Measurements from ENCODE around the gene GJC2.

The GJC2 gene

DNA sequence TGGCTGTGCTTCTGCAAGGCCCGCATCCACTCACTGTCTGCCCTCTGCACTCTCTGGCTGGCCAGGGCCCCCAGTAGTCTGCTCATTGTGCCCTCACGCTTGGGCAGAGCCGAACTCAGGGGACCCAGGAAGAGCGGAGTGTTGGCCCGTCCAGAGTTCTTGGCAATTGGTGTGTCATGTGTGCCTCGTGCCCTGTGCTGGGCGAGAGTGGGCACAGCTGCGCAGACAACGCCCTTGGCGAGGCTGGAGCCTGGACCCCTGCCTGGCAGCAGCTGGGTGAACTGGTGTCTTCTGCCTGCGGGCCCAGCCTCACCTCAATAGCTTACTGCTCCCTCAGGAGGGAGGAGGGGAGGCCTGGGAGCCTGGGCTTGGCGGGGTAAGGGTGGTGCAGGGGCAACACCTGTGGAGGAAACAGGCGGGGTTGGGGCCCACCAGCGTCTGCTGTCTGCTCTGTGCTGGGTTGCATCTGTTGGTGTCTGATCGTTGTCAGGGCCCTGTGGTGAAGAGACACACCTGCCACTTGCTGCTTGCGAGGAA lies 7.5 kb upstream of the GJC2 start:
- Mint-ChIP-seq H3K4me1 (peaks cover 21% of the 10 kb centered on the region), H3K4me3 (peak overlapping the region; percentile 92), H3K27ac (no peak overlapping the region), H3K9me3 (no peaks in the 10 kb centered on the region), H3K36me3 (ENCODE audit: low read depth) (no peaks in the 10 kb centered on the region), H3K27me3 (ENCODE audit: low read depth, poor library complexity) (peaks cover 23% of the 10 kb centered on the region)
- DNase-seq = no peak
- TF ChIP-seq, protein P1, sequence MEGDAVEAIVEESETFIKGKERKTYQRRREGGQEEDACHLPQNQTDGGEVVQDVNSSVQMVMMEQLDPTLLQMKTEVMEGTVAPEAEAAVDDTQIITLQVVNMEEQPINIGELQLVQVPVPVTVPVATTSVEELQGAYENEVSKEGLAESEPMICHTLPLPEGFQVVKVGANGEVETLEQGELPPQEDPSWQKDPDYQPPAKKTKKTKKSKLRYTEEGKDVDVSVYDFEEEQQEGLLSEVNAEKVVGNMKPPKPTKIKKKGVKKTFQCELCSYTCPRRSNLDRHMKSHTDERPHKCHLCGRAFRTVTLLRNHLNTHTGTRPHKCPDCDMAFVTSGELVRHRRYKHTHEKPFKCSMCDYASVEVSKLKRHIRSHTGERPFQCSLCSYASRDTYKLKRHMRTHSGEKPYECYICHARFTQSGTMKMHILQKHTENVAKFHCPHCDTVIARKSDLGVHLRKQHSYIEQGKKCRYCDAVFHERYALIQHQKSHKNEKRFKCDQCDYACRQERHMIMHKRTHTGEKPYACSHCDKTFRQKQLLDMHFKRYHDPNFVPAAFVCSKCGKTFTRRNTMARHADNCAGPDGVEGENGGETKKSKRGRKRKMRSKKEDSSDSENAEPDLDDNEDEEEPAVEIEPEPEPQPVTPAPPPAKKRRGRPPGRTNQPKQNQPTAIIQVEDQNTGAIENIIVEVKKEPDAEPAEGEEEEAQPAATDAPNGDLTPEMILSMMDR (IDR thresholded peaks at IDR 0.05) = no peak

DNA sequence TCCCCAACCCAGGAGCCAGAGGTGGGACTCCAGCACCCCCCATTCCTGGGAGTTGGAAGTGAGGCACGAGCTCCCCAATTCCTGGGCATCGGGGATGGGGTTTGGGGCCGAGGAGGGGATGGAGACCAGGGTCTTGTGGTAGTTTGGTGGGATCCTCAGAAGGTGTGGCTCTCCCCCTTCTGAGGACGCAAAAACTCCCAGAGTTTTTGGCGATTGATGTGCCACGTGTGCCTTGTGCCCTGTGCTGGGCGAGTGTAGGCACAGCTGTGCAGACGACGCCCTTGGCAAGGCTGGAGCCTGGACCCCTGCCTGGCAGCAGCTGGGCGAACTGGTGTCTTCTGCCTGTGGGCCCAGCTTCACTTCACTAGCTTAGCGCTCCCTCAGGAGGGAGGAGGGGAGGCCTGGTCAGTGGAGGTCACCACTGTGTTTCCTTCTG lies 7.0 kb upstream of the GJC2 start:
- peaks cover 18% of the 10 kb centered on the region for H3K27me3 Mint-ChIP-seq (ENCODE audit: low read depth, poor library complexity)
- no peaks in the 10 kb centered on the region for H3K9me3 Mint-ChIP-seq
- TF ChIP-seq, protein P1 (IDR thresholded peaks at IDR 0.05) = no peak
- H3K4me3 Mint-ChIP-seq = no peak overlapping the region
- H3K36me3 Mint-ChIP-seq (ENCODE audit: low read depth) = no peaks in the 10 kb centered on the region
- no peak for DNase-seq
- no peak overlapping the region for H3K27ac Mint-ChIP-seq
- peaks cover 21% of the 10 kb centered on the region for H3K4me1 Mint-ChIP-seq

DNA sequence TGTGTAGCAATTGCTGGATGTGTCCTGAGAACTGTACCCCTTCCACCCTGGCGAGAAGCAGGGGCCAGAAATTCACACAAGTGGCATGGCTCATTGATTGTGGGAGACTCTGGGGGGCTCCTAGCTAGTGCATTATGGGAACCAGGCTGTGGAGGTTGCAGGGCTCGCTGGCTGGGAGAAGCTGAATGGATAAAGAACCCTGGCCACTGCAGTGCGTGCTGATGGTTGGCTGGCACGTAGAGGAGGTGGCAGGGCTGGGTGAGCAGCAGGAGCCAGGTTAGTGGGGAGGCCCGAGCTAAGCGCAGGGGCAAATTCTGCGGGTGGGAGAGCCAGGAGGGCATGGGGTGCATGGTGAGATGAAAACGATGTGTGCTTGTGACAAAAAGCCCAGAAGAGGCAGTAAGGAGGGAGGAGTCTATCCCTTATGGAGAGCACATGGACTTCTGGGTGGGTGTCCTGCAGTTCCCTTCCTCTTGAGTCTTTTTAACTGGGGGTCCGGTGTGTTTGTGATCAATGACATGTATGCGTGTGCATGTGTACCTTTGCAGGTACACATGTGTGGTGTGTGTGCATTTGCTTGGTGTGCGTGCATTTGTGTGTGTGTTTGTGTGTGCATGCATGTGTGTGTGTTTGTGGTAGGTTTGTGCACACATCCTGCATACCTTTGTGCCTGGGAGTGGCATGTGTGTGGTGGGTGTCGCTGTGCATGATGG lies 6.1 kb upstream of the GJC2 start:
- DNase-seq = no peak
- H3K27me3 Mint-ChIP-seq (ENCODE audit: low read depth, poor library complexity) = peaks cover 9% of the 10 kb centered on the region
- no peaks in the 10 kb centered on the region for H3K36me3 Mint-ChIP-seq (ENCODE audit: low read depth)
- peaks cover 21% of the 10 kb centered on the region for H3K4me1 Mint-ChIP-seq
- H3K4me3 Mint-ChIP-seq = peak overlapping the region; percentile 10
- H3K27ac Mint-ChIP-seq = peak overlapping the region; percentile 83
- TF ChIP-seq, protein P1 (IDR thresholded peaks at IDR 0.05) = no peak
- H3K9me3 Mint-ChIP-seq = no peaks in the 10 kb centered on the region

DNA sequence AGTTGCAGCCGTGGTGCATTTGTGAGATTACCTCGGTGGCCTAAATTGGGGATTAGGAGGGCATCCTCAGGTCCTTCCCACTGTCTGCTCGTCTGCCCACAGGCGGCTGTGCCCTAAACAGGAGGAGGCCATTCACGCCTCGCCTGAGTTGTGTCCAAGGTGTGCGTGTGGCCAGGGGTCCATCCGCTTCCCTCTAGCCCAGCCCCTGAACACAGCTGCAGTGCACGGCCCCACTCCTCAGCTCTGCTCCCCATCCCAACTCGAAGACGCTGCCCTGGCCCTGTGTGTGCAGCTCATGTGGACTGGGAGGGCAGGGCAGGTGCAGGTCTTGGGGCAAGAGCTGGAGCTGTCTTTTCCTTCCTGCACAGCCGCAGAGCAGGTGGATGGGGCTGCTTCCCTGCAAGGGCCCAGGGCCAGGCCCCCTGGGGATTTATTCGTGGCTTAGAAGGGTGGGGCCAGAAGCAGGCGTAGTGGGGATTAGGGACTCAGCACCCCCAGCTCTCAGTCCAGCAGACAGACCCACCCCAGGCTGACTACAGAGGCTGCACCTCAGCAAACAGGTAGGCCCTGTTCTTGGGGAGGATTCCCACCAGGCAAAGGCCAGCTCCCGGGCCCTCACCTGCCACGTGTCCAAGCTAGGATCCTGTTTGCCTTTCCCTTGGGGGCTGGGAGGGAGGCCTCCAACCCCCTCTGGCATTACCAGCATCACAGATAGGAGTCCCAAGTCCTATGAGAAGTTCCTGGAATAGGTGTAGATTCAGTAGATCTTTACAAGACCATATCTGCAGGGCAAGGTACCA lies 5.3 kb upstream of the GJC2 start:
- TF ChIP-seq, protein P1 (IDR thresholded peaks at IDR 0.05) = no peak
- Mint-ChIP-seq H3K27me3 (ENCODE audit: low read depth, poor library complexity) (peaks cover 7% of the 10 kb centered on the region), H3K4me3 (peak overlapping the region; percentile 10), H3K27ac (peak overlapping the region; percentile 83), H3K4me1 (peaks cover 21% of the 10 kb centered on the region), H3K9me3 (no peaks in the 10 kb centered on the region), H3K36me3 (ENCODE audit: low read depth) (no peaks in the 10 kb centered on the region)
- no peak for DNase-seq

DNA sequence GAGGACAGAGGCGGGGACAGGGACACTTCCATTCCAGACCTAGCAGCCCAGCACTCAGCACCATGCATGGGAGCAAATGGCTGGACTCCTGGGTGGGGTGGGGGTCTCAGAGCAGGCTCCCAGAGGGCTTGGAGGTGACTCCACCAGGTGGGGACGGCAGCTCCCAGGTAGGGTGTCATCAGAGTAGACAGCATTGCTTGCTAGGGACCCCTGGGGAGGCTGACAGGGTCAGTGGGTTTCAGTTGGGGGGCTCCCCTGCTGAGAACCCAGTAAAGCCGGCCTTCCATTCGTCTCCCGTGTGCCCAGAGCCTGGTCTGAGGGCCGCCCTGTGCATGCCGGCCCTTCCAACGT lies 4.8 kb upstream of the GJC2 start:
- H3K4me3 Mint-ChIP-seq = no peak overlapping the region
- TF ChIP-seq, protein P1 (IDR thresholded peaks at IDR 0.05) = no peak
- peaks cover 25% of the 10 kb centered on the region for H3K4me1 Mint-ChIP-seq
- H3K9me3 Mint-ChIP-seq = no peaks in the 10 kb centered on the region
- no peak overlapping the region for H3K27ac Mint-ChIP-seq
- DNase-seq = no peak
- H3K27me3 Mint-ChIP-seq (ENCODE audit: low read depth, poor library complexity) = peaks cover 3% of the 10 kb centered on the region
- H3K36me3 Mint-ChIP-seq (ENCODE audit: low read depth) = no peaks in the 10 kb centered on the region

Data from nephron progenitor cell (in vitro differentiated cells).